GM21515 (cell line): ENCODE data around the gene GABRB3.

ENCODE experiments used
- ATAC-seq: cut with Tn5 transposase; IDR thresholded peaks from one replicate; pipeline ENCODE4 v1.9.1; 2021; ENCODE audit not compliant: unreplicated experiment

Gene GABRB3

DNA sequence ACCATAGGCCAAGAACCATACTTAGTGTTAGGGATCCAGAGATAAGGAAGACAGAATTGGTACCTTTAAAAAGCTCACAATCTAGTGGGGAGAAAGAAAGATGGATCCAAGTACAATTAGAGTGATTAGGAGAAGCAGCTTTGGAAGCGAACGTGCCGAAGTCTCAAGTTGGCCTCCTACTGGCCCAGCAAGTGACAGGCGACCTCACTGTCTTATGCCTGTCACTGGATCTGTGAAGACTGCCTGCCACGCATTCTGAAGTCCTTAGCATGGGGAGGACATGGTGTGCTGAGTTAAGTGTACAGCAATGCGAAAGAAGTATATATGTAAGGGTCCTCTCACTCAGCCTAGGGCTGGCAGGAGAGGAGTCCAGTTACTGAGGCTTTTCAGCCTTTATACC lies 141.0 kb downstream of the GABRB3 start:
- ATAC-seq, result no peak

DNA sequence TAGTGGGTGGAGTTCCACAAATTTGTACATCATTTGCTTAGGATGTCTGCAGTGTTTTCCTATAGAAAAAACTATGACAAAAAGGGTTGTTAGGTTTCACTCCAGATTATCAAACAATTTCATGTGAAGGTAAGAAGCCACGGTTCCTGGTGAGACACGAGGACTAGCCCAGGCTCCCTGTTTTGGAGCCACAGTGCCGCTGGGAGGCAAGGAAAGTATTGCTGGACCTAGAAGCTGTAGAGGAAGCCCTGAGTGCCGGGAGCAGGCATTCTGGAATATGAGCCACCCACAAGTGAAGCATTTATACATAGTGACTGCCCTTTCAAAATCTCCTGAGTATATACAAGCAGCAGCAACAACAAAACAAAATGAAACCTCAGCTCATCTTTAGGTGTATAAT lies 142.0 kb downstream of the GABRB3 start:
- ATAC-seq, result no peak

DNA sequence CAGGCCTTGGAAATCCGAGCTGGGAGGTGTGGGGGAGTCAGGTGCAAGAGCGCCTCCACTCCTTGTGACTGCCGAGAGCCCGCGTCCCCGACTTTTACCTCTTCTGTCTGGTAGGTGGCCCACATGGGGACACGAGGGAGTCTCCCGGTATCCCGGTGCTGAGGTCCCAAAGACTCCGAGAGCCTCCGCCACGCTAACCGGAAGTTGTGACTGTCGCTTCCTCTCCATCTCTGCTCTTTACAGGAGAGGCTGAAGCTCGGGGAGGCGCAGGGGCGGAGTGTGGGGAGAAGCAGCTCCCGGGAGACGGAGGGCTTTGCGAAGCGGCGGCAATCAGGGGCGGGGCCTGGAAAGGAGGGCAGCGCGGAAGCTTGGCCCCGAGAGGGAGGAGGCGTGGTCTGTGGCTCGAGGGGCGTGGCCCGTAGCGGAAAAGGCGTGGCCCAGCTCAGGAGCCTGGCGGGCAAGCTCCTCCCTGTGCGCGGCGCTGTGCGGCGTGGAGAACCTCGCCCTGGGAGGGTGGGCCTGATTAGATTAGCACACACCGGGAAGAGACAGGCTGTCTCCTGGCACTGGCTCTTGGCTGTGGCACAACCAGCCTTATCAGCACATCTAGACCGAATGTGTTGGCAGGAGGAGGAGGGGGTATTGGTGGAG lies 143.9 kb downstream of the GABRB3 start:
- no peak for ATAC-seq

DNA sequence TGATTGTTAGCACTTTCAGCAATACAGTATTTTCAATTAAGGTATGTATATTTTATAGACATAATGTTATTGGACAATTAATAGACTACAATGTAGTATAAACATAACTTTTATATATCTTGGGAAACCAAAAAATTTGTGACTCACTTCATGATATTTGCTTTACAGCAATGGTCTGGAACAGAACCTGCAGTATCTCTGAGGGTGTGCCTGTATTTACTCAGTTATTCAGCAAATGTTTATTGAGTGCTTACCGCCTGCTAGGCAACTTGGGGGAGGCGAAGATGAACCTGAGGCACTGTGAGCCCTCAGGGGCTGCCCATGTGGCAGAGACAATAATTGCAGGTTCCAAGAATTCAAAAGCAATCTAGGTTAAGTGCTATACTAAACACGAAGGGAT lies 144.8 kb downstream of the GABRB3 start:
- ATAC-seq, result no peak

DNA sequence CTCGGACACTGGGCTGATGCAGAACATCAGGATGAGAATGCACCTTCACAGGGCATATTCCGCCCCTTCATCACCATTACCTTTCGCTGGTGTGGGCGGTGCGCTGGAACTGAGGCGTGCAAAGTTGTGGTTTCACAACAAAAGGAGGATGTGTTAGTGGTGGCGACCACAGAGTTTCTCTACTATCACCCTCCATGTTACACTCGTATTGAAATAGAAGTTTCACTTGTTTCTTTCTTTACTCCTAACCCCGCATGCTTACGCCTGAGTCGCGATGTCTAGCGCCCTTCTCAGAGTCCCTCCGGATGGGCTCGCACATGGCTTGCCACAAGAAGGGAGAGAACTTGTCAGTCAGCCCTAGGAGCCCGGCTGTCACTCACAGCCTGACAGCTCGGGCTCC lies 148.7 kb downstream of the GABRB3 start:
- no peak for ATAC-seq

DNA sequence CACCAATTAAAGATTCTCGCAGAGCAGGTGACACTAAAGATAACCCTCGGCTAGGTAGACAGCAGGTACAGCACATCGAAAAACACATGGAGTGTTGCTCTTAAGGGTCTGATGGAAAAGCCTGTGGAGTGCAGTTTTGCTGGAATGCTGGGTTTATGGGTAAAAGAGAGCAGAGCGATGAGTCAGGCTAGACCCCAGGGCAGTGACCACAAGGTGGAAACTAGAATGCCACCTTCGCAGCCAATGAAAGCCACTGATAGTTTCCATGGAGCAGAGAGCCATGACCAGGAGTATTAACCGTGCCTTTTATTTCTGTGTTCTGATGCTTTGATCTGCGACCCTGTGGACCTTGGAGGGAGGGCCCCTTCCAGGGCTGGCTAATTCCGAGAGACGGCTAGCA lies 149.8 kb downstream of the GABRB3 start:
- no peak for ATAC-seq

DNA sequence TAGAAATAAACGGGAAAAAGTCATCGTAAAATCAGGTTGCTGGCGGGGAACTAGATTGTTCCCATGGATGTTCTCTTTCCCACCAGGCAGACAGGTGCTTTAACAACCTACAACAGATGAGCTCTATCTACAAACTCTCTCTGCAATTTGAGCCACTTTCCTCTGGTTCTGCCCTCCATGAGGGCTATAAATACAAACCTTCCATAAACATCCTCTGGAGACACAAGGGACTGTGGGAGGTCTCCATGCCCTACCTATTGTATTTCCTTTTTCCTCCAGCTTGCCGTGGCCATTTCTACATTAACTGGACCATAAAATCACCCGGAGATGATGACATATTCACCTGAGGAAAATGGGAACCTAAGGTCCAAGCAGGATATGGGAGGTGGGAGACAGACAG lies 151.1 kb downstream of the GABRB3 start:
- ATAC-seq, result no peak

DNA sequence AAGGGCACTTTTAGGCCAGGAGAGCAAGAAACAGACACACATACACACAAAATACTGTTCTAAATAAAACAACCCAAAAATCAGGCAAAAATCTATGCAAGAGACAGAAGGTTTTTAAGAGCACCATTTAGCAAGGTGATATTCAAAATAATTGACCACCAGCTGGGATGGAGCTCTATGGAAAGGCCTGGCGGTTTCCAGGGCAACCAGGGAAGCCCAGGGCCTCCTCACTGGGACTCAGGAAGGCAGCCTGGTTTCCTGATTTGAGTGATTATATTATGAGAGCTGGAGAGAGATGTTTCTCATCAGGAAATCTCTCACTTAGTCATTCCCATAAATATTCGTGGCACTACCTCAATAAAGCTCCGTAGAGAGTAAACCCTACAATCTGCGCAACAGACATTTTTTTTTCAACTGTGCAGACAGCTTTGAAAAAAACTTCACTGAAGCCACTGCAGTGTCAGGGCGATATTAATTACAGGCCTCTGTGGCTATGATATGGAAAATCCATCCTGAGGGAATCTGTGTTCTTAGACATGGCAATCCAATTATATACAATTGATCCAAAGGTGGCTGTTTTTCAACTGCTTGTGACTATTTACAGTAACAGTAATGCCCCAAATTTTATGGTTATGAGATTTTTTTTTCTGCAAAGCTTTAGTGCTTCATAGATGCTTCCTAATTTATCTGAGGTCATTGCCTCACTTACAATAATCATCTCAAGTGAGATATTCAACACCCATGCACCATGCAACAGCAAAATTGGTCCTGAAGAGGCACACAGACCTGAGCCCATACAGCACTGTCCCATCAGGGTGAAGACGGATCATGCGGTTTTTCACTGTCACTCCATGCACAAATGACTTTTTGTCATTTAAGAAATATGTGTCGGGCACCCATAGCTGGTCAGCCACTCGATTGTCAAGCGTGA lies 152.1 kb downstream of the GABRB3 start:
- ATAC-seq, result no peak

DNA sequence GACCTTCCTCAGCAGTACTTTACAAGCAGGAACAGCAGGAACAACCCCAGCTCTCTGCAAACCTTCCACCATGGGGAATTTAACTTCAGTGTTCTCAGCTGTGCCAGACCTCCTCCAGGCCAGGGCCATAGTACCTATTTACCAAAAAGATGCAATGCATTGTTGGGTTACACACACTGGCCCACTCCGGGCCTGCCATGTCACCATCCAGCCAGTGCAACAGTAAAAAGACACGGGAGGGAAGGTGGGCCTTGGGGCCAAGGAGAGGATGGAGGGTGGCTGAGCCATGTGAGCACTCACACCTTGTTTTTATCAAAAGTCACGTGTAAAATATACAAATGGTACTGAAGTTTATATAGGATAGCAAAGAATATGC lies 157.0 kb downstream of the GABRB3 start:
- no peak for ATAC-seq

DNA sequence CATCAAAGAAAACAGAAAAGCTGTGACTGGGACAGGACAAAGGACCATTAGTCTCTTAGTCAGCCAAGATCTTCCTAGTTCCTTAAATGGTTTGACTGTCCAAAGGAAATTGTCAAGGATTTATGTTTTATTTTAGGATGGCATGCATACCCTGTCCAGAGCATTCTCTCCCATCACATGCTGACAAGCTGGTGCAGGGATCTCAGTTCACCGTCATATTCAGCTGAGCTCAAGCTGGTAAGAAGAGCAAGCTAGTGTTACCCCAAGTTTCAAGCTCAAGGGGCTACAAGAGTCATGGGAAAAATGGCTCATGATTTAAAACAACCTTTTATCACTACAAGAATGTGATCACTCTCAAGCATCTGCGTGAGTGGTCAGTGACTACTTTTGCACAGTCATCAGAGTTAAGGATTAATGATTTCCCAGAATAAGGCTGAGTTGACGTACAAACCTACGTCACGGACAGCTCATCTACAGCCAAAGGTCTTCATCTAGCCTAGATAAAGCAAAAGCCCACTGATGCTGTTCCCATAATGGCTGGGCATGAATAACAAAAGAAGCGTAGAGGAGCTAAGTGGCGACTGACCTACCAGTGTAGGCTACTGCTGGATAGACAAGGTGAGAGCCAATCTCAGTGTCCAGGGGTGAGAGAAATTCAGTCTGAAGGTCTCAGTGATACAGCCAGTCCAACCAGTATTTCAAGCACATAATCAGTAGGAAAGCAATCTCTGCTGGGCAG lies 157.5 kb downstream of the GABRB3 start:
- no peak for ATAC-seq

DNA sequence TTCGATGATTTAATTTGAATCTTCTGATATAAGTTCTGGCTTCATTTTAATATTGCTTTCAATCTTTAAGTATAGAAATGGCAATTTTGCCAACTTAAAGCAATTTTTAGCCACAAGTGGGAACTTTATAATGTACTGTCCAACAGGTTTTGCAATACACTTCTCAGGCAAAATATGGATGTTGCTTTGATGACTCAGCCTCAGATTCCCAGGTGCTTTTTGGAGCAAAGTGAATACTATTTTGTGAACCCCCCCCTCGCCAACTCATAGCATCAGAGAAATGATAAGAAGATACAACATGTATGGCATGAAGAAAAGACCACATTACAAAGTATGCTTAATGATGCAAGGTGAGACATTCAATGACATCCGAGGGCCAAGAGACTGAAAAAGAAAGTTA lies 158.1 kb downstream of the GABRB3 start:
- no peak for ATAC-seq

DNA sequence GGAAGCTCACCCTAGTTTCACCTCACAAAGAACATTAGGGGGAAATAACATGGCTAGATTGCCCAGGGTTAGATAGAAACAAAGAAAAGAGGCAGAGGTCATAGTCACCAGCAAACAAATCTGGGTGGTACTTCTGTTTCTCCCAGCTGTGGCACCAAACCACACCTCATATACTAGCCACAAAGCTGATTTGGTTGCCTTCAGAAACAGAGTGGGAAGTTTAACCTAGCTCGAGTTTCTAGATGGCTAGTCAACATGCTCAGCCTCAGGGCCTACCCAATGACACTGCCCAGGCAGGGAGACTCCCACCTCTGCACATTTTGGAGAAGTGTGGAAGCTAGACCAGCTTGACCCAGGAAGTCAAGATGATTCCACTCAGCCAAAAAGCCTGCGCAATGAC lies 174.2 kb downstream of the GABRB3 start:
- ATAC-seq, result no peak

DNA sequence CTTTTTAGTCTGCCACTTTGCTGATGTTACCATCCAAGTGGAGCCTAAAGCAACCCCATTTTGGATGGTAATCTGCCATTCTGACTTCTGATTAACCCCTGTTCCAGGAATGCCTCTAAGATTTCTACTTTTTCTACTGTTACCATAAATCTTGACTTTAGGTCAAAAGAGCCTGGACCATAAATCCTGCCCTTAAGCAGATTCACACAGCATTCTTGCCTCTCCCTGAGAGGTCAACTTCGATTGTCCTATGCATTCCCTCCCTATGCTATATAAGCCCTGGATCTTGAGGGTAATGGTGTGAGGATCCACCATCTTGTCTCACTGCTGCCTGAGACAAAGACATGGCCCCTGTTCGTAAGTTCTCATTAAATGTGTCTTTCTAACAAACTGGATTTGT lies 177.3 kb downstream of the GABRB3 start:
- no peak for ATAC-seq

DNA sequence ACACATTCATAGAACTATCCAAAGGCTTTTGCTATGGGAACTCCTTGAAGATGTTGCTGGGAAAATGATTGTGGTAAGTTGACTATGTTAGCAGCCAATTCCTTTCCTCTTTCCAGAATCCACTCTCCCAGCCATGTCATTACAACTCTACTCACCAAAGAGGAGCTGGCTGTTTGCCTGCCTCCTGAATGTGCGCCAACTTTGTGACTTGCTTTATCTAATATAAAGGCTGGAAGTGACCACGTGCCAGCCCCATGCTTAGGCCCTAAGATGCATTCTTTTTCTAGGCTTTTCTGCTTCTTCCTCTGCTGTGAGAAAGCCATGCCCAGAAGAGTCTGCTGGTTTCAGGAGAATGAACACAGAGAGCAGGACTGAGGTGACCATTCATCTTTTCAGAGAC lies 182.2 kb downstream of the GABRB3 start:
- no peak for ATAC-seq

DNA sequence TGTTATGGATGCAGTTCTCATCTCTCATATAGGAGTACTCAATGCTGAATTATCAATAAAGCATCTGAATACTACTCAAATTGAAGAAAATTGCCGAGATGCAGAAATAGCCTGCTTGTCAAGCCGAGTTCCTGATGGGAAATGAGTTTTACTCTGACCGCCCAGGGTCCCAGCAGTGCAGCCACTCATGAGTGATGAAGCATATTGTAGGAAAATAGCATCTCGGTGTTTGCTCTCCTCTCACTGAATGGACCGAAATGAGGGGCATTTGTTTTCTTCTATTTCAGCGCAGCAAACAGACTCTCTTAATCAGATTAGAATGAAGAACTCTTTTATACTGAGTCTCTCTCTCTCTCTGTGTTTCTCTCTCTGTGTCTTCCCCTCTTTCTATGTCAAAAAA lies 190.0 kb downstream of the GABRB3 start:
- ATAC-seq, result no peak

DNA sequence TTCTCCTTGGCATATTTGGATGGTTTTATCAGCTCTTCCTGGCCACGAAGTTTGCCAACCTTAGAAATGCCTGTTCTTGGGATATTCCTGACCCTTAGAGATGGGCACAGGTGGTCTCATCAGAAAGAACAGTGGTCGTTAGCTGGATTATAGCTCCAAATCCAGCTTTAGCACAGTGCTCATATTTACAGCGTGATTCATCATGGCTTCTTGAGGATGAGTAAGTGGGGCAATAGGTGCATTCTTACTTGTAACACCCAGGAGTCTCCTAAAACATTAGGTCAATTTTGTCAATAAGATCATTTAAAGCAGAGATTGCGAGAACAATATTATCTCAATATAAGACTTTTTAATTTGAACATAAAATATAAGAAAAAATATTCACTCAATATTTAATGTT lies 191.9 kb downstream of the GABRB3 start:
- no peak for ATAC-seq

DNA sequence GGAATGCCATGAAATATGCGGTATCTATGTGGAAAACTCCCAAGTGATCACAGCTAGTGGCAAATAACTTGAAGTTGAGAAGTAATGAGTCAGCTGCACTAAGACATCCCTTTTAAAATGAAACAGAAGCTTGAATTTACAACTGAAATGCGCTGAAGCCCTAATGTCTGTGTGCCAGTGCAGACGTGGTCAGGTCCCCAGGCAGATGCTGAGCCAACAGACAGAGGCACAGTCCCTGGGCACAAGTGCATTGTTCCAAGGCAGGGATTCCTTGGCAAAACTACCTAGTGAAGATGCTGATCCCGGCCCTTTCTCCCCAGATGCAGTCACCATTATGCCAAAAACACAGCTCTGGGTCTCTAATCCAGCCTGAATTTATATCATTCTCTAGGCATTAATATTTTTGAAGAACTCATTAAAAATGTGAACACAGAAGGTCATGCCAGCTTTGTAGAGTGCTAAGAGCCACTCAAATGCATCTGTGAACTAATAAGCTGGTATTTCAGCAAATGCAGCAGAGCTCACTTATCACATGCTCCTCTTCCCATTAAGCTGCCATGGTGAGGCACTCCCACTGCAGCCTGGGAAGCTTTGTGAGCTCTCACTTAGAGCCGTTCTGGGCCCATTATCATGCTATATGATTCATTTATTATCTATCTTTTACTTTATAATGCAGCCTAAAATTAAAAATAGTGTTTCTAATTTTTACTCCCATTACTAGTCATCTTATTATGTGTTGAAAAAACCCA lies 200.1 kb downstream of the GABRB3 start:
- ATAC-seq, result no peak

DNA sequence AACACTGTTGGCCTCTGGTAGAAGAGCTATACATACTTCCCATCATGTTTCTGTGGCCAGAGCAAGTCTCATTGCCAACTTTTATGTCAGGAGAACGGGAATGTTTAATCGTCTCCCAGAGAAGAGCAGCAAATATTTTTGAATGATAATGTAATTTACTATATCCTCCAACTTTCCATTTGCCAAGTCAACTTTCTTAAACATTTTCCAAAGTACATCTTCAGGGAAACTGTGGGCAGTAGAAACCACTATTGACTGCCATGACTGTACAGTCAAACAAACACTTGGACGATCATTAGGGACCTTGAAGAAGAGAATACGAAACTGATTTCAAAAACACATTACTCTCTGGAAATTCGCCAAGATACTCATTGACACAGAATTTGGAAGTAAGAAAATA lies 201.5 kb downstream of the GABRB3 start:
- ATAC-seq, result no peak

DNA sequence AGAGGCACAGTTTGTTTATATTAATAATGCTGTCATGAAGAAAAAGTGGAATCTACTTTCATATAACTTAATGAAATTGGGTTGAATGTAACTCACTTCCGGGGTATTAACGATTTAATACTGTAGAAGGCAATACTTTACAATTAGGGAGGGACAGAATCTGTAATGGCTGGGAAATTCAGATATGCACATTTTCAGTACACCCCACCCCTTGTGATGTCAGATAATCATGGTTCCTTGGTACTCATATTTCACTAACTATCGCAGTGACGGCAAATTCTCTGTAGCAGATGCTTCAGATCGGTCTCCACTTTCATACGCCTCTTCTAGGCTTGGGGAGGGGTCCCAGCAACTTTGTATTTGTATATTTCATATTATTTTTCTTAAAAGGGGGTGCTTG lies 207.3 kb downstream of the GABRB3 start:
- ATAC-seq, result no peak

DNA sequence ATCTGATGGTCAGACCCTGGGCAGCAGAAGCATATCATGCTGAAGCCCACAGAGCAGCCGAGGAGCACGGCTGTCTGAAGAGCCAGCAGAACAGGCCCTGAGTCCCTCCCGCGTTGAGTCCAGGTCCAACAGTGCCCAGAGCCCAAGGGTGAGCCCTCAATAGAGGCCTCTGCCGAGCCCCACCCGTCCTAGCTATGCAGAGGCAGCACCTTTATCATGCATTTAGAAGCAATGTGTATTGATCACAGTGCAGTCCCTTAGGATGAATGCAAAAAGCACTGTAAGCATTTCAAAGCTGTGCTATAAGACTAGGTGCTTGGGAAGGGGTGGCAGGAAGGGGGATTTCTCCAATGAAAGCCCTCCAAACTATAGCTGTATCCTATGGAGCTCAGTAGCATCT lies 208.5 kb downstream of the GABRB3 start:
- ATAC-seq, result no peak

DNA sequence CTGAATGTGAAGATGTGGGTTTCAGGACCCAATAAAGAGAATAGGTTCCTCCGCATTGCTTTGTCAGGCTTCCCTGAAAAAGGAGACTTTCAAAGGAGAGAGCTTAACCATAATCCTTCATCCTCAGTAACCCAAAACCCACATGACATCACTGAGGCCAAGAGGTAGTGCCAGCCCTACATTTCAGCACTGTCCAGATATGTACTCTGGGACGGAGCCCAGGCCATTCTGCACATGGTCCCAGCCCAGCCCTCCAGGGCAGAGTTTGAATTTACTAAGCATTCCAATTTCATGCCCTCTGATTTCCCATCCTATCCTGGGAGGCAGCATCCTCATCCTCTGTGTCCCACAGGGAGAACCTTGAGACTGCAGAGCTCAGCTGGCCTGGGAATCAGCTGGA lies 210.5 kb downstream of the GABRB3 start:
- ATAC-seq, result no peak
